Activated CD4-positive, alpha-beta T cell treated with anti-CD3 and anti-CD28 coated beads for 36 hours (primary cell): ENCODE measurements around the gene BCL2A1. TPM values are rescaled to one million over a fixed set of nuclear protein-coding genes. Genes with fewer than 3 reads are reported as not detected.
"Not testable (repeated sequence)": the region's sequence is repeated elsewhere in the genome, so short reads cannot be mapped to it uniquely, and the experiment has no call there.

Experiments
- ATAC-seq: fragments of 200-7000 bp; cut with Tn5 transposase; one replicate; pipeline ENCODE4 v1.10.0; 2021; ENCODE audit warnings: mild to moderate bottlenecking, moderate library complexity
- CTCF ChIA-PET: fragments of 350-600 bp; sonication (Branson Sonifier 250); formaldehyde crosslinking; loops from one replicate; lab custom pipeline; 2021; ENCODE audit warnings: antibody characterized with exemption; lab: Charles Lee
- POLR2A ChIA-PET: fragments of 350-600 bp; sonication (Branson Sonifier 250); formaldehyde crosslinking; loops from one replicate; lab custom pipeline; 2021; ENCODE audit warnings: antibody characterized with exemption, inconsistent platforms; lab: Charles Lee
- DNase-seq: peaks from one replicate; pipeline ENCODE4 v3.0.0-alpha.2; 2020
- H3K27ac Mint-ChIP-seq: one replicate; pipeline ENCODE4 v1.8.0; 2021; ENCODE audit warnings: mixed read lengths
- H3K27me3 Mint-ChIP-seq: one replicate; pipeline ENCODE4 v1.8.0; 2021; ENCODE audit warnings: mixed read lengths
- H3K36me3 Mint-ChIP-seq: one replicate; pipeline ENCODE4 v1.8.0; 2021; ENCODE audit warnings: low read depth, mixed read lengths
- H3K4me1 Mint-ChIP-seq: one replicate; pipeline ENCODE4 v1.8.0; 2021; ENCODE audit warnings: mixed read lengths
- H3K4me3 Mint-ChIP-seq: one replicate; pipeline ENCODE4 v1.8.0; 2021; ENCODE audit warnings: mild to moderate bottlenecking, moderate library complexity, mixed read lengths
- H3K9me3 Mint-ChIP-seq: one replicate; pipeline ENCODE4 v1.8.0; 2021; ENCODE audit warnings: low read depth, mixed read lengths
- intact Hi-C, 2 experiments: fragments of 100-400 bp; cut with DNase I in 1 of 2; cut with micrococcal nuclease in 1 of 2; formaldehyde crosslinking; loops; one replicate each; pipeline versions ENCODE4 v1.14.2 to v1.15.1; 2022 to 2024; cut with DNase I, micrococcal nuclease
- total RNA-seq, 2 experiments: library from RNA; stranded (reverse); gene quantifications; one replicate each; pipeline ENCODE4 v1.2.3, GENCODE V29; 2021

The BCL2A1 gene
- total RNA-seq, 2 experiments from 2014 or later: 82.2 to 103 TPM

DNA sequence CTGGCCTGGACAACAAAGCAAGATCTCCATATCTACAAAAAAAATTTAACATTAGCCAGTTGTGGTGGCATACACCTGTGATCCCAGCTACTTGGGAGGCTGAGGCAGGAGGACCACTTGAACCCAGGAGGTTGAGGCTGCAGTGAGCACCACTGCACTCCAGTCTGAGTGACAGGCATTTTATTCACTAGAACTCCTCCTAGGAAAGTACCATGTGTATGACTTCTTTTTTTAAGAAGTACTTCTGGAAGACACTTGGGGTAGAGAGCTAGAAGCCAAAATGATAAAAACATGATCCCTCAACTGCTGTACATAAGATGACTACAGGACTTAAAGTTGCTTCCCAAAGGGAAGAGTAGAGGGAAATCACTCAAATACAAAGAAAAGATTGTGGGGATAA, 24.0 kb downstream of the BCL2A1 start:
- ATAC-seq: no peak
- no peak for DNase-seq
- Mint-ChIP-seq H3K27ac (no peak overlapping the region), H3K9me3 (no peaks in the 10 kb centered on the region), H3K4me1 (peaks cover 18% of the 10 kb centered on the region), H3K27me3 (no peaks in the 10 kb centered on the region), H3K36me3 (peaks cover 1% of the 10 kb centered on the region), H3K4me3 (no peak overlapping the region)
- POLR2A ChIA-PET: interaction anchor here (0.7 kb wide), 1 partner anchor 29 kb away, joined by 3 read pairs; no protein-coding TSS in a partner anchor
- CTCF ChIA-PET: interaction anchor here (0.9 to 1.1 kb wide), 3 partner anchors 11 to 318 kb away, joined by 3 to 4 read pairs (median 3); no protein-coding TSS in a partner anchor
- intact Hi-C loops: no loop called here

DNA sequence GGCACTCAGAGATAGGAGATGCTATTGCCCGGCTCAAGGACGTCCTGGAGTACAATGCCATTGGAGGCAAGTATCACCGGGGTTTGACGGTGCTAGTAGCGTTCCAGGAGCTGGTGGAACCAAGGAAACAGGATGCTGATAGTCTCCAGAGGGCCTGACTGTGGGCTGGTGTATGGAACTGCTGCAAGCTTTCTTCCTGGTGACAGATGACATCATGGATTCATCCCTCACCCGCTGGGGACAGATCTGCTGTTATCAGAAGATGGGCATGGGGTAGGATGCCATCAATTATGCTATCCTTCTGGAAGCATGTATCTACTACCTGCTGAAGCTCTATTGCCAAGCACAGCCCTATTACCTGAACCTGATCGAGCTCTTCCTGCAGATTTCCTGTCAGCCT, 26.4 kb downstream of the BCL2A1 start:
- CTCF ChIA-PET: interaction anchor here (0.5 kb wide), 1 partner anchor 561 kb away, joined by 3 read pairs; no protein-coding TSS in a partner anchor
- H3K4me3 Mint-ChIP-seq: no peak overlapping the region
- no peaks in the 10 kb centered on the region for H3K9me3 Mint-ChIP-seq

DNA sequence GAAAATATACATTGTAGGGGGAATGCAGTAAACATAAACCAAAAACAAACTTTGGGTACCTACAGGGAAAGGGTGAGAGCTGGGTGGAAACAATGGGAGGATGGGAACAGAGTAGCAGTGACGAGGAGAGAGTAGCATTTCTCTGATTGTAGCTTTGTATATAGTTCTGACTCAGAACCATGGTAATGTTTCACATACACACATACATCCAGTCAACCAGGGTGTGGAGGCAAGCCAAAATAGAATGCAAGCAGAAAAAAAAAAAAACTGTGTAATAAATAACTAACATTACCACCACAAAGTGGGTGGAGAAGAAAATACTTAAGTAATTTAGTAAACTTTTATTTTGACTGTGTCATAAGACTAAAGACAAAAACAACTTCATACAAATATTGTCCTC, 27.2 kb downstream of the BCL2A1 start:
- Mint-ChIP-seq H3K4me1 (peaks cover 17% of the 10 kb centered on the region), H3K36me3 (peaks cover under 1% of the 10 kb centered on the region), H3K9me3 (no peaks in the 10 kb centered on the region), H3K4me3 (no peak overlapping the region), H3K27ac (no peak overlapping the region), H3K27me3 (peaks cover 2% of the 10 kb centered on the region)
- intact Hi-C loops: loop anchor here (2.0 kb wide), 2 partner anchors 23 to 27 kb away; partner anchors contain the start of gene BCL2A1 (in 1 of the 2)
- POLR2A ChIA-PET: no interaction called here
- DNase-seq (no peak), ATAC-seq (peak; percentile 75)
- CTCF ChIA-PET: no interaction called here

More for the DNA sequence above, 26.4 kb downstream of the BCL2A1 start:
- POLR2A ChIA-PET: no interaction called here
- Mint-ChIP-seq H3K36me3 (peaks cover 1% of the 10 kb centered on the region), H3K4me1 (peaks cover 18% of the 10 kb centered on the region), H3K27me3 (no peaks in the 10 kb centered on the region), H3K27ac (no peak overlapping the region)
- intact Hi-C loops: no loop called here
- ATAC-seq (no peak), DNase-seq (no peak)

DNA sequence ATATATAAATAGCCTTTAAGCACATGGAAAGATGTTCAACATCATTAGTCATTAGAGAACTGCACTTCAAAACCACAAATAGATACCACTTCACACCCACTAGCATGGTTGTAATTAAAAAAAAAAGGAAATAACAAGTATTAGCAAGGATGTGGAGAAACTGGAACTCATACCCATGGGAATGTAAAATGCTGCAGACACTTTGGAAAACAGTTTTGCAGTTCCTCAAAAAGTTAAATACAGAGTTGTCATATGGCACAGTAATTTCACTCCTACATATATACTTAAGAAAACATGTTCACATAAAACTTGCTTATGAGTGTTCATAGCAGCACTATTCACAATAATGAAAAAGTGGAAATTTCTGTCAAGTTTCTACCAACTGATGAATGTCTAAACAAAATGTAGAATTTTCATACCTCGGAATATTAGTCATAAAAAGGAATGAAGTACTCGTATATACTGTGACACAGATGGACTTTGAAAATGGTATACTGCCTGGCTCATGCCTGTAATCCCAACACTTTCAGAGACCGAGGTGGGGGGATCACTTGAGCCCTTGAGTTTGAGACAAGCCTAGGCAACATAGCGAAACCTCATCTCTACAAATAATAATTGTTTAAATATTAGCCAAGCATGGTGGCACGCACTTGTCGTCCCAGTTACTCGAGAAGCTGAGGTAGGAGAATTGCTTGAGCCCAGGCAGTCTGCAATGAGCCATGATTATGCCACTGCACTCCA, 28.1 kb downstream of the BCL2A1 start:
- H3K36me3 Mint-ChIP-seq: no peaks in the 10 kb centered on the region
- no peaks in the 10 kb centered on the region for H3K9me3 Mint-ChIP-seq
- peaks cover 2% of the 10 kb centered on the region for H3K27me3 Mint-ChIP-seq
- no peak for DNase-seq
- POLR2A ChIA-PET: no interaction called here
- H3K27ac Mint-ChIP-seq: peak overlapping the region; percentile 22
- peaks cover 11% of the 10 kb centered on the region for H3K4me1 Mint-ChIP-seq
- no peak overlapping the region for H3K4me3 Mint-ChIP-seq
- ATAC-seq: peak; percentile 47
- intact Hi-C loops: loop anchor here (2.0 kb wide), 2 partner anchors 24 to 28 kb away; partner anchors contain the start of gene BCL2A1 (in 1 of the 2)
- CTCF ChIA-PET: no interaction called here

DNA sequence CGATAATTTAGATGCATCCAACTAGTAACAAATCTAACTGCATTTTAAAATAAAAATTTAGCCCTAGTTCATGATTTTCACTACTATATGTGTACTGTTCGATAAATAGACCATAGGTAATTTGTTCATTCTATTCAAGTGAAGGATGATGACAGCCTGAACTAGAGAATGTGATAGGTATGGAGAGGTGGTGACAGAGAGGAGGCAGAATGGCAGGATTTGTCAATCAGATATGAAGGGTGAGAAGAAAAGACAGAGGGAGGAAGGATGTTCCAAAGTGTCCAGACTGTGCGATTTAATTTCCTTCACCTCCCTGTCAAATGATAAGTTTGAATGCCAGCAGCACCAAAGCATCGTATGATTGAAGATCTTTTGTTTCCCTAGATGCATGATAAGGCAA, 31.6 kb downstream of the BCL2A1 start:
- DNase-seq (no peak), ATAC-seq (no peak)
- POLR2A ChIA-PET: no interaction called here
- no peak overlapping the region for H3K4me3 Mint-ChIP-seq
- intact Hi-C loops: no loop called here
- H3K9me3 Mint-ChIP-seq: no peaks in the 10 kb centered on the region
- peaks cover 4% of the 10 kb centered on the region for H3K27me3 Mint-ChIP-seq
- H3K27ac Mint-ChIP-seq: no peak overlapping the region
- peaks cover 11% of the 10 kb centered on the region for H3K4me1 Mint-ChIP-seq
- CTCF ChIA-PET: no interaction called here
- H3K36me3 Mint-ChIP-seq: no peaks in the 10 kb centered on the region

DNA sequence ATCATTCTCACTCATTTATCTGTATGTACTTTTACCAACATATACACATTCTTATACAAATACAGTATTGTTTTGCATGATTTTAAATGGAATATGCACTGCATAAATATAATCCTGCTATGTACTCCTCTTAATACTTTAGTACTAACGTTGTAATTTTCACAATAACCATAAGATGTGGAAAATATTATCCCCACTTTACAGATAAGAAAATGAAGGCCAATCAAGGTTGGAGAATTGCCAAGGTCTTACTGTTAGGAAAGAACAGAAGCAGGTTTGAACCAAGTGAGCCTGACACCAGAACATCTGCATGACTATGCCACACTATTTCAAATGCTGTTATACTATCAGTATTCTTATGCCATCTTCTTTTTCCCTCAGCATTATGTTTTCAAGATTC, 32.9 kb downstream of the BCL2A1 start:
- ATAC-seq (no peak), DNase-seq (no peak)
- Mint-ChIP-seq H3K27ac (no peak overlapping the region), H3K36me3 (no peaks in the 10 kb centered on the region), H3K9me3 (no peaks in the 10 kb centered on the region), H3K4me1 (peaks cover 8% of the 10 kb centered on the region), H3K27me3 (peaks cover 4% of the 10 kb centered on the region), H3K4me3 (no peak overlapping the region)
- ChIA-PET CTCF (no interaction called here), POLR2A (no interaction called here)
- intact Hi-C loops: no loop called here

DNA sequence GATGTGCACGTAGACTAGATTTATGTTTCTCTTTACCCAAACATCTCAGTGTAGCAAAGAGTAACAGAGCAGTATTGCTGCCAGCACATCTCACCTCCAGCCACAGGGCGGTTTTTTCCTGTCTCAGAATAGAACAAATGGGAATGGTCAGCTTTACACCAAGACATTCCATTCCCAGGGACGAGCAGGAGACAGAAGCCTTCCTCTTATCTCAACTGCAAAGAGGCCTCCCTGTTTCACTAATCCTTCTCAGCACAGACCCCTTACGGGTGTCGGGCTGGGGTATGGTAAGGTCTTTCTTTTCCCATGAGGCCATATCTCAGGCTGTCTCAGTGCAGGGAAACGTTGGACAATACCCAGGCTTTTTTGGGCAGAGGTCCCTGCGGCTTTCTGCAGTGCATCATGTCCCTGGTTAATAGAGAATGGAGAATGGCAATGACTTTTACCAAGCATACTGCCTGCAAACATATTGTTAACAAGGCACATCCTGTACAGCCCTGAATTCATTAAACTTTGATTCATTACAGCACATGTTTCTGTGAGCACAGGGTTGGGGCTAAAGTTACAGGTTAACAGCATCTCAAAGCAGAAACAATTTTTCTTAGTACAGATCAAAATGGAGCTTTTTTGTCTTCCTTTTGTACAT, 35.3 kb downstream of the BCL2A1 start:
- CTCF ChIA-PET, intact Hi-C loops, H3K36me3 Mint-ChIP-seq, ATAC-seq, H3K9me3 Mint-ChIP-seq, POLR2A ChIA-PET, DNase-seq, H3K4me3 Mint-ChIP-seq, H3K4me1 Mint-ChIP-seq, H3K27ac Mint-ChIP-seq, H3K27me3 Mint-ChIP-seq: not testable (repeated sequence)

DNA sequence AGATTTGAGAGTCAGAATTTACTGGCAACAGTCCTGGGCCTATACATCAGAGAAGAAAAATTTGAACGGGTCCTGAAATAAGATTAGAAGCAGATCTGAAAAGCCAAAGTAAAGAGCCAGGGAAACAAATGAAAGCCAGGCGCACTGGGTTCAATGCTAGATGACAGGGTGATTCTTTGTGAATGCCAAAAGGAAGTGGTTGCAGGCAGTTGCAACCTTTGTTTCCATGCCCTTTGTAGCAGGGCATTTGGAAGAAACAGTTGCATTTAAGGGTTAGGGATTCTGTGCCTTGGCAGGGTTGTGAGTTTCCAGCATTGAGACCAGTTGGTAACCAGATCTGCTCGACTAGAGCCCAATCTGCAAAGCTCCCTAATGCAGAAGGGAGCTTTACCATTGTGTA, 37.8 kb downstream of the BCL2A1 start:
- no peaks in the 10 kb centered on the region for H3K36me3 Mint-ChIP-seq
- ChIA-PET CTCF (no interaction called here), POLR2A (no interaction called here)
- H3K9me3 Mint-ChIP-seq: no peaks in the 10 kb centered on the region
- intact Hi-C loops: no loop called here
- peaks cover 2% of the 10 kb centered on the region for H3K27me3 Mint-ChIP-seq
- no peak overlapping the region for H3K27ac Mint-ChIP-seq
- DNase-seq (no peak), ATAC-seq (no peak)
- no peak overlapping the region for H3K4me3 Mint-ChIP-seq
- peaks cover 3% of the 10 kb centered on the region for H3K4me1 Mint-ChIP-seq

DNA sequence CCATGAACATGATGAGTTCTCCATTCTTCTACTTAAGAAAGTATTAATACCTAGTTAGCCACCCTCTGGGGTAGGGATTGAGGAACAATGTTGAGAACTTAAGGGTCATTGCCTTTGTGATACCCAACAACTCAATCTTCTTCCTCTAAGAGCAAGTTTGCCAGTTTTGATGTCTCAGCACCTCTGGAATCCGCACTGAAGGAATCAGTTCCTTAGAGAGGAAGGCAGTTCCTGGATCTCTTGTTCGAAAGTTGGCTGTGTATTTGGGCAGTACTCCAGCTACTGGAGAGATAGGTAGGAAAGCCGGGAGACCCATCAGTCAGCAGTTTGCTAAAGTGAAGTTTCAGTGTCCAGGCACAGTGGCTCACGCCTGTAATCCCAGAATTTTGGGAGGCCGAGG, 38.5 kb downstream of the BCL2A1 start:
- DNase-seq (no peak), ATAC-seq (no peak)
- Mint-ChIP-seq H3K4me3 (no peak overlapping the region), H3K4me1 (peaks cover 3% of the 10 kb centered on the region), H3K36me3 (no peaks in the 10 kb centered on the region), H3K9me3 (no peaks in the 10 kb centered on the region), H3K27me3 (peaks cover 2% of the 10 kb centered on the region), H3K27ac (no peak overlapping the region)
- ChIA-PET POLR2A (no interaction called here), CTCF (no interaction called here)
- intact Hi-C loops: no loop called here

DNA sequence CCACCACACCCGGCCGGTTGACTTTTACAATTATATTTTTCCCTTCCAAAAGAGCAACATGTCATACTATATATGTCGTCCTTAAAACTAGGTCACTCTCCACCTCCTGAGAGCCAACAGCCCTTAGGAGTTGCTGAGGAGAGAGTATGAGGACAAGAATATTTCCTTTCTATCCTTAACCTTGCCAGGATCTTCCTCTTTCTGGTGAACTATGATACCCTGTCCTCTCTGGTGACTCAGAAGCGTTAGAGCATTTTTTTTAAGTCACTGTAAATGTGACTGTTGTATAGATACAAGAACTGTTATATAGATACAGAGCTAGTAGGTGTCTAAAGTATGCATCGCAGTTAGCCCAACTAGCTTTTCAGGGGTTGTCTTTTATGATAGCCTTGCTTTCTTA, 40.5 kb downstream of the BCL2A1 start:
- CTCF ChIA-PET: interaction anchor here (0.7 kb wide), 1 partner anchor 36 kb away, joined by 3 read pairs; no protein-coding TSS in a partner anchor
- intact Hi-C loops: no loop called here
- peaks cover 3% of the 10 kb centered on the region for H3K4me1 Mint-ChIP-seq

DNA sequence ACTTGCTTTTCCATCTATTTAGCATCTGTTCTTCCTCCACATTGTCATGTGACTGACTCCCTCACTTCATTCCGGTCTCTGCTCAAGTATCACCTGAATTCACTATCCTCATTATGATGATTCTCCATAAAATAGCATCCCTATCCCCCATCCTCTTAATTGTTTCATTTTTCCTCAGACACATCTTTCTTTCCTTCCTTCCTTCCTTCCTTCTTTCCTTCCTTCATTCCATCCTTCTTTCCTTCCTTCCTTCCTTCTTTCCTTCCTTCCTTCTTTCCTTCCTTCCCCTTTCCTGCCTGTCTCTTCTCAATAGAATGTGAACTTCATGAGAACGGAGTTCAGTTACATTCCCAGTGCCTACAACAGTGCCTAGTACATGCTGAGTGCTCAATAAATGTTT, 41.6 kb downstream of the BCL2A1 start:
- DNase-seq: no peak
- no peak overlapping the region for H3K4me3 Mint-ChIP-seq
- peaks cover 7% of the 10 kb centered on the region for H3K4me1 Mint-ChIP-seq
- ChIA-PET CTCF (no interaction called here), POLR2A (no interaction called here)
- no peak for ATAC-seq
- H3K36me3 Mint-ChIP-seq: peaks cover 2% of the 10 kb centered on the region
- intact Hi-C loops: no loop called here
- H3K9me3 Mint-ChIP-seq: peaks cover 3% of the 10 kb centered on the region
- no peak overlapping the region for H3K27ac Mint-ChIP-seq
- H3K27me3 Mint-ChIP-seq: no peaks in the 10 kb centered on the region

More for the DNA sequence above, 40.5 kb downstream of the BCL2A1 start:
- Mint-ChIP-seq H3K36me3 (no peaks in the 10 kb centered on the region), H3K27me3 (no peaks in the 10 kb centered on the region), H3K4me3 (no peak overlapping the region), H3K9me3 (peaks cover 3% of the 10 kb centered on the region), H3K27ac (no peak overlapping the region)
- DNase-seq (no peak), ATAC-seq (no peak)
- POLR2A ChIA-PET: no interaction called here

DNA sequence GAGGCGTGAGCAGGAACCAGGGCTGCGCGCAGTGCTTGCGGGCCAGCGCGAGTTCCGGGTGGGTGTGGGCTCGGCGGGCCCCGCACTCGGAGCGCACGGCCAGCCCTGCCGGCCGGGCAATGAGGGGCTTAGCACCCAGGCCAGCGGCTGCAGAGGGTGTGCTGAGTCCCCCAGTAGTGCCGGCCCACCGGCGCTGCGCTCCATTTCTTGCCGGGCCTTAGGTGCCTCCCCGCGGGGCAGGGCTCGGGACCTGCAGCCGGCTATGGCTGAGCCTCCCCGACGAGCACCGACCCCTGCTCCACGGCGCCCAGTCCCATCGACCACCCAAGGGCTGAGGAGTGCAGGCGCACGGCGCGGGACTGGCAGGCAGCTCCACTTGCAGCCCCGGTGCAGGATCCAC, 44.9 kb downstream of the BCL2A1 start:
- POLR2A ChIA-PET, intact Hi-C loops: not testable (repeated sequence)

More for the DNA sequence above, 44.9 kb downstream of the BCL2A1 start:
- DNase-seq, H3K27me3 Mint-ChIP-seq, CTCF ChIA-PET, H3K4me3 Mint-ChIP-seq, H3K9me3 Mint-ChIP-seq, H3K27ac Mint-ChIP-seq, ATAC-seq: not testable (repeated sequence)
- peaks cover 21% of the 10 kb centered on the region for H3K4me1 Mint-ChIP-seq
- peaks cover 25% of the 10 kb centered on the region for H3K36me3 Mint-ChIP-seq
